GM18498 (cell line): ENCODE data around the gene CTSE.

Experiments used
- ATAC-seq: cut with Tn5 transposase; IDR thresholded peaks from one replicate; pipeline ENCODE4 v1.9.1; 2021; ENCODE audit warnings: mild to moderate bottlenecking, moderate library complexity; ENCODE audit not compliant: unreplicated experiment

CTSE gene

GRCh38 chr1:206050655-206051235 lies 27.1 kb upstream of the CTSE start:
- peak; percentile 87 for ATAC-seq

GRCh38 chr1:206049919-206050600 lies 26.4 kb upstream of the CTSE start:
- ATAC-seq = no peak

GRCh38 chr1:206049293-206049692 lies 25.6 kb upstream of the CTSE start:
- ATAC-seq = peak; percentile 49

GRCh38 chr1:206048582-206048981 lies 24.9 kb upstream of the CTSE start:
- ATAC-seq = no peak

- ATAC-seq = no peak
These were observed 23.6 kb upstream of the CTSE start for GRCh38 chr1:206047271-206047670.

GRCh38 chr1:206041640-206042039 lies 17.9 kb upstream of the CTSE start:
- peak; percentile 78 for ATAC-seq

- no peak for ATAC-seq
These were observed 16.6 kb upstream of the CTSE start for GRCh38 chr1:206040328-206040727.

GRCh38 chr1:206039046-206039973 lies 15.6 kb upstream of the CTSE start:
- no peak for ATAC-seq

GRCh38 chr1:206037581-206037980 lies 13.9 kb upstream of the CTSE start:
- ATAC-seq = no peak

GRCh38 chr1:206036663-206037455 lies 13.2 kb upstream of the CTSE start:
- no peak for ATAC-seq

GRCh38 chr1:206035027-206035426 lies 11.3 kb upstream of the CTSE start:
- ATAC-seq = no peak

- ATAC-seq = no peak
These were observed 8.9 kb upstream of the CTSE start for GRCh38 chr1:206032380-206033140.

GRCh38 chr1:206030714-206031113 lies 7.0 kb upstream of the CTSE start:
- peak; percentile 74 for ATAC-seq

GRCh38 chr1:206030191-206030590 lies 6.5 kb upstream of the CTSE start:
- ATAC-seq = no peak

GRCh38 chr1:206029484-206029883 lies 5.8 kb upstream of the CTSE start:
- ATAC-seq = no peak

GRCh38 chr1:206025283-206025820 lies 1.7 kb upstream of the CTSE start:
- no peak for ATAC-seq

GRCh38 chr1:206022766-206023165 lies 929 bp downstream of the CTSE start:
- no peak for ATAC-seq

GRCh38 chr1:206021626-206022365 lies 1.9 kb downstream of the CTSE start:
- no peak for ATAC-seq

GRCh38 chr1:206021008-206021625 lies 2.6 kb downstream of the CTSE start:
- ATAC-seq = no peak
